HFF-Myc (cell line): ENCODE results near the gene CCDC134.

Source experiments
- DNase-seq: peaks from one replicate; pipeline ENCODE4 v3.0.0-alpha.2; 2011; ENCODE audit warnings: low read depth; ENCODE audit errors: extremely low read depth
- H3K4me3 ChIP-seq: replicated peaks from 2 replicates; pipeline ENCODE4 v1.5.1; 2011; ENCODE audit warnings: low read depth, mild to moderate bottlenecking, control low read depth, low read length
- CTCF ChIP-seq: IDR thresholded peaks from 2 replicates; pipeline ENCODE4 v1.5.1; 2012; ENCODE audit warnings: mild to moderate bottlenecking, low read depth, low read length, control low read depth; ENCODE audit errors: missing control alignments

CCDC134 gene

GRCh38 chr22:41776381-41776780 lies 24.1 kb upstream of the CCDC134 start:
- TF ChIP-seq CTCF = no peak
- no peak overlapping the region for H3K4me3 ChIP-seq
- DNase-seq = no peak

DNA sequence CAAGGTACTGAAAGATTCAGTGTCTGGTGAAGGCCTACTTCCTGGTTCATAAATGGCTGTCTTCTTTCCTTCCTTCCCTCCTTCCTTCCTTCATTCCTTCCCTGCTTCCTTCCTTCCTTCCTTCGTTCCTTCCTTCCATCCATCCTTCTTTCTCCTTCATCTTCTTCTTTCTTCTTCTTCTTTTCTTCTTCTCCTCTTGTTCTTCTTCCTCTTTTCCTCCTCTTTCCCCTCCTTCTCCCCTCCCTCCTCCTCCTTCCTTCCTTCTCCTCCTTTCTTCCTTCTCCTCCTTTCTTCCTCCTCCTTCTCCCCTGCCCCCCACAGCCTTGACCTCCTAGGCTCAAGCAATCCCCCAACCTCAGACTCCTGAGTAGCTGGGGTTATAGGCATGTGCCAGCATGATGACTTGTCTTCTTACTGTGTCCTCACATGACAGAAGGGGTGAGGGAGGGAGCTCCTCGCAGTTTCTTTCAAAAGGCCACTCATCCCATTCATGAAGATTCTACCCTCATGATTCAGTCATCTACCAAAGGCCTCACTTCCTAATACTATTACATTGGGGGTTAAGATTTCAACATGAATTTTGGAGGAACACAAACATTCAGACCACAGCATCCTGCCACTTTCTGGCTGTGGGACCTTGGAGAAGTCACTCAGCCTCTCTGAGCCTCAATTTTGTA lies 22.6 kb upstream of the CCDC134 start:
- DNase-seq = no peak
- no peak for TF ChIP-seq CTCF
- no peak overlapping the region for H3K4me3 ChIP-seq

- H3K4me3 ChIP-seq = no peak overlapping the region
- TF ChIP-seq CTCF = no peak
- no peak for DNase-seq
Observed at GRCh38 chr22:41779929-41780505, 20.5 kb upstream of the CCDC134 start.

GRCh38 chr22:41780746-41781505 lies 19.6 kb upstream of the CCDC134 start:
- H3K4me3 ChIP-seq = no peak overlapping the region
- no peak for DNase-seq
- no peak for TF ChIP-seq CTCF

DNA sequence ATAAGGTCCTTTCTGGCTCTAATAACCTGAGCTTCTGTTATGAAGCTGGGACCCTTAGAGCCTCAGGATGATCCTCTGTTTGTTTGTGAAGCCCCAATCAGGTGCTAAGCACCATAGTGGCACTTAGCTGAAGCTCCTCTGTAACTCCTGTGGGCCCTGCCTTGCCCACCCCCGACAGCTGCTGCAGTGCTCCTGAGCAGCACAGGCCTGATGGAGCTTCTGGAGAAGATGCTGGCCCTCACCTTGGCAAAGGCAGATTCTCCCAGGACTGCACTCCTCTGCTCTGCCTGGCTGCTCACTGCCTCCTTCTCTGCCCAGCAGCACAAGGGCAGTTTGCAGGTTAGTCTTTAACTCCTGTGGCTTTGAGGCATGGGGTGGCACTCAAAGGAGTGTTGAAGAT lies 19.0 kb upstream of the CCDC134 start:
- no peak overlapping the region for H3K4me3 ChIP-seq
- DNase-seq = no peak

GRCh38 chr22:41782316-41782715 lies 18.2 kb upstream of the CCDC134 start:
- no peak for TF ChIP-seq CTCF
- H3K4me3 ChIP-seq = no peak overlapping the region
- no peak for DNase-seq

More for the DNA sequence above, 19.0 kb upstream of the CCDC134 start:
- no peak for TF ChIP-seq CTCF
